GM21528 (cell line): ENCODE results near the gene IMMP2L.

ENCODE experiments used
- ATAC-seq: cut with Tn5 transposase; IDR thresholded peaks from one replicate; pipeline ENCODE4 v1.9.1; 2021; ENCODE audit warnings: mild to moderate bottlenecking, moderate library complexity; ENCODE audit not compliant: unreplicated experiment, low FRiP score

Gene IMMP2L

DNA sequence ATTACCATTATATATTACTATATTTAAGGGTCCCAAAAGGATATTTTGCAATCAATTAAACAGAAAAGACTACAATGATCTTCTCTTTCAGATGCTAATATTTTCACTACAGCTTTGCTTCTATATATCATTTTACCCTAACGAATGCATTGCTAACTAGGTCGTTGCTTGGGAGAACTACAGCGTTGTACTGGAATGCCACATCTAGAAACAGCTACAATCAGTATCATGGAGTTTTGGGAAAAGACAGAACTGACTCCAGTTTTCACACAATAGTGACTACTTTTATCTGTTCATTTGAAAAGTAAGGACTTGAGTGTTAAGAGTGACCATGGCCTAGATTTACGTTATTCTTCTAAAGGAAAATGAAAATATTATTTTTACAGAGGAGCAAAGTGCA lies 432.9 kb downstream of the IMMP2L start:
- ATAC-seq: no peak

DNA sequence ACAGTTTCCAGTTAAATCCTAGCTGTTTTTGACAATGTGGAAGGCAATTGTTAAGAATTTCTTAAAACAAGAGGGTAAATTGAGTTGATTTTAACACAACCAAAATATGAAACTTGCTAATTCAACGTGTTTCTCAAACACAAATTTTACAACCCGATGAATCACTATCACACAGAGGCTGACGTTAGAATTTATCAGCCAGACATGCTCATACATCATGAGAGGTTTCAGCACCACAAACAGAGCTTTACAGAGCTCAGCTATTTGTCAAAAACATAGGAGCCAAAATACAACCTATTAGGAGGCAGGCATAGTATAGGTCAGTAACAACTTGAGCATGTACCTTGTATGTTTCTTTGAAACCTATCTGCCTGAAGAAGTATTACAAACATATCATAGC lies 435.3 kb downstream of the IMMP2L start:
- no peak for ATAC-seq

DNA sequence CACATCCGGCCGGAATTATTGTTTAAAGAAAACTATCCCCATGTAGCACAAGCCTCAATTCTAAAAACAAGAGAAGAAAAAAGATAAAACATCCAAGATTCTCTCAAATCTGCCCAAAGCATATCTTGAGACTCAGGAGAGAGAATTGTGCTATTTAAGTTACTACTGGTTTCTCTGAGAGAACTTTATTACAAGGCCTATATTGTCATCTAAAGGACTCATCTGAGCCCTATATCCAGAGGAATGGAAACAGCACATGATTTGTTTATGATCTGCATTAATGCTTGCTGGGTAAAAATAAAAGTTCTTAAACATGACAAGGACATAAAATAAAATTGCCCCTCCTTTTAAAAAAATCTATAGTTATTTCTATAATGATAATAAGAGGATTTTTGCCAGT lies 446.3 kb downstream of the IMMP2L start:
- ATAC-seq: no peak

DNA sequence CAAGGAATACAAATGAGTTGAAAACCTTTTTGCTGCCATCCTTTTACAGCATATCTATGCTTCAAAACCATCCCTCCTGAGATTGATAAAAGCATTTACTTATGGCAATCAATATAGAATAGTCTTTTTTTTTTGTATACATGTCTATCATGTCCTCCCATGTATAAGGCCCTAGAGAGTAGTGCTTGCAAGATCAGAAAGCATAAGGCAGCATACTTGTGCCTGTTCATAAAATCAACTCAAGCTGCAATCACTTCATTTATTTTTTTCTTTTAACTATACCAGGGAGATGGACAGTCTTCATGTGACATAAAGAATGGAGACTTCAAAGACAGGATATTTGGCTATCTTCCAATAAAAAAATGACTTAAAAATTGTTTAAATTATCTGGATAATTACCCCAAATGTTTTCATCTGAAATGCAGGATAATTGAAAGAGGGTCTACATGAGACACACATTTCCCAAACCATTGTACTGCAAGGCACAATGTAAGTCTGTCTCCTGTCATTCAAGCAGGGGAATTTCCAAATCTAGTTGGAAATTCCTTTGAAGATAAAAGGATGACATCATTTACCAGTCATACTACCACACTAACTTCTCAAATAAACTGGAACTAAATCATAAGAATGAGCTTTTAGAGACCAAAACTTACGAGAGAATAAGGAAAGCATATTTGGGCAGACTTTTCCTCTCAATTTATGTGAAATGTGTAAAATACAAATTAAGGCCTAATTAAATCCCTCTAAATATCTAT lies 448.9 kb downstream of the IMMP2L start:
- ATAC-seq: no peak

GRCh38 chr7:111112439-111112838 lies 449.9 kb downstream of the IMMP2L start:
- no peak for ATAC-seq

- no peak for ATAC-seq
Measured at GRCh38 chr7:111108496-111108895, 453.8 kb downstream of the IMMP2L start.

- ATAC-seq: no peak
Measured at GRCh38 chr7:111108000-111108399, 454.3 kb downstream of the IMMP2L start.

GRCh38 chr7:111107579-111107978 lies 454.7 kb downstream of the IMMP2L start:
- no peak for ATAC-seq

DNA sequence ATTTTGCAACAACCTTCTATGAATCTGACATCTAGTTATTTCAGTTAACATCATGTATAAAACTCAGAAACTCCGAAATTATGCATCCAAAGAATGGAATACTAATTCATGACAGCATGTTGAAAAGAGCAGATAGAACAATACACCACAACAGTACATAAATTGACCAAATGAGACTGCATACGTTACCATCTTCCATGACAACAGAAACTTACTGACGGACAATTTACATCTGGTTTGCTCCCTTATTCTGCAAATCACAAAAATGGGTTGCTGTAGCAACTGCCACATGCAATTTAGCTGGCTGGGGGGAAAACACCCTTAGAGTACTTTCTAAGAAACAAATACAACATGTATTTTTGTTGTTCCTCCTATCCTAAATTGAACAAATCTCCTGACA lies 457.0 kb downstream of the IMMP2L start:
- no peak for ATAC-seq

GRCh38 chr7:111104710-111105109 lies 457.6 kb downstream of the IMMP2L start:
- ATAC-seq: no peak

DNA sequence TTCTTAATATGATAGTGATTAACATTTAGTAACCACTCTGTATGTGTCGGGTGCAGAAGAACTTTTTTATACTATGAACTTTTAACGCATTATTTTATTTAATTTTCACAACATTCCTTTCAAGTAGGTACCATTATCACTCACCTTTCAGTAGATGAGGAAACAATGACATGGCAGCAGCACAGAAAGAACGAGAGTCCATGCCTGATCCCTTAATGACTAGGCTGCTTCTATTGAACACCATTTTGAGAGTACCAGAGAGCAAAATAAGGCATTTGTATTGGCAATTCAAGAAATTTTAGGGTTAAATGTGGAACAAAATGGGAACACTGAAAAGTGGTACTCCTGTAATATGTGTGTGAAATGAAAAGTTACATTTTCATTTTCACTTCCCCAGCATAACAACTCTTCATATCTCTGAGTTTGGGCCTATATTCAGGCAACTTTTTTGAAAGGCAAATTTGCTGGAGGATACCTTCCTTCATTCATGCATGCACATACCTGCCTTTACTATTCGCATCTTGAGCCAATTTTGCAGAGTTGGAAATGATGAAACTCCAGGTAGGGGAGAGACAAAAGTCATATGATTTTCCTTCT lies 458.5 kb downstream of the IMMP2L start:
- peak; percentile 80 for ATAC-seq

DNA sequence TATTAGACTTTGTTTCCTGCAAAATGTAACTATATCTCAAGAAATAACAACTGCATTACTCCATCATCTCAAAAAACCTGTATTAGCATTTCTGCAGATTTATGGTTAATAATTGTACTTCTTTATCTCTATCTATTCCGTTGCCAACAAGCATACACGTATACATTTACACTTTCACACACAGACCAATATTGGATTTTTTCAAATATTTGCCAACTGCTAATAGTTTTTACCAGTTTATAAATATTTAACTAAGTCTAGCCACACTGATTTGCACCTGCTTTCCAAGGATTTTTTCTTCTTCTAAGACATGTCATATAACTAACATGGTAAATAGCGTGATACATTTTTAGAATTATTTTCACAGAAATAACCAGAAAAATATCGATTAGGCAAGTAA lies 459.2 kb downstream of the IMMP2L start:
- no peak for ATAC-seq

DNA sequence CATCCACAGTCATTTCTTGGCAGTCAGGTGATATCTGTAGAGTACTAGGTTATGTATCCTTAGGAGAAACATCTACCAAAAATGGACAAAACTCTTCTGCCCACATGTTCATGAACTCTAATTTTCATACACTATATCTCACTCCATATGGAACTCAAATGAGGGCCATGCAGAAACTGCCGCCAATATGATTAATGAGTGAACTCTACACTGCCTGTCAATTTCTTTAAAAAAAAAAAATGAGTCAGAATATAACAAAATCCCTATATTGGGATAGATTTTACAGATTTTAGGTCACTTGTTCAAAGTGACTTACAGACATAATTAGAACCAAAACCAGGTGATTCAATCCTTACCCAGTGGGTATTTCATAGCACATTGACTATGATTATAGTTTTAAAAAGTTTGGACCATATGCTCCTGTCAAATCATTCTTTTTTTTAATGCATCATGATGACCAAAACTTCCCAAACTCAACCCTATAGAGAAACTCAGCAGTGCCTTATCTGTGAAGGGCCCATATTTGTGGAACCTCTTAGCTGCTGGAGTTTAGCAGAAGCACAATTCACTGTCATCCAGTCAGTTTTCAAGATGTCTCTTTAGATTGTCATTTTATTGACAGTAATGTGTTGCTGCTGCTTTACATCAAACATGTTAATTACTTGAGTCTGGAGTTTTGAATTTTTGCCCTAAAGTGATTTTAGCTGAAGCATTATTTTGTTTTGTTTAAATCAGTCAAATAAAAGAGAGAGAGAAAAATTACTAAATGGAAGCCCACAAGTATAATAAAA lies 460.2 kb downstream of the IMMP2L start:
- ATAC-seq: no peak

GRCh38 chr7:111098926-111099250 lies 463.4 kb downstream of the IMMP2L start:
- ATAC-seq: no peak

GRCh38 chr7:111098011-111098925 lies 464.0 kb downstream of the IMMP2L start:
- peak; percentile 81 for ATAC-seq

DNA sequence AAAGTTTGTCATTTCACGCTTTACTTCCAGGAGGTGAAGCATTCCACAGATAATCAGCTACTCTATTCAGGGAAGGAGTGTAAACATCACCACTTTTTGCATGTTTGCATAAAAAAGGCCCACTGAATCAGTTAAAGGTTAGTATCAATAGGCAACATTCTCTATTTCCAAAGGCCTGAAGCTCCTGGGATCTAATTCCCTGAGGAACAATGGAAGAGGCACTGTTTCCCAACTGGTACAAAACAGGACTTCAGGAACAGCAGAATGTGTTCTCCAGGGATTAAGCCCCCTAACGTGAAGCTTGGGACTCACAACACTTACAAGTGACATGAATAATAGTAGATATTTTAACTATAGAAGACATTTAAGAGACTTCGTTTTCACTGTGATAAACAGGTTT lies 465.3 kb downstream of the IMMP2L start:
- no peak for ATAC-seq

DNA sequence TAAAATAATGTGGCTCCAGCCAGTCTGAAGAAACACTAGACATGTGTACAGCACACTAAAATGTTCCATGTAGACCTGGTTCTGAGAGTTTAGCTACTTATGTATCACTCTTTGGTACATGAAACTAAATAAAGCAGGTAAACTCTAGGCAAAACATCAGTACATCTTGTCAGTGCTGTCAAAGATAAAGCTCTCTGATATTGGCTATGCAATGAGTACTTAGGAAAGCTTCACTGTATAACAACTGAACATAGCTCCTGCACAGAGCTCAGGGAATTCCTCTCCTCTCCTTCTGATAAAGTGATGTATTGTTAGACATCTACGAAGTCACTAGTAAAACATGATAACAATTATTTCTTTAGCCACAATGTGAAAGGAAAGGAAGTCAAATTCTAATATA lies 467.9 kb downstream of the IMMP2L start:
- no peak for ATAC-seq

GRCh38 chr7:111093496-111093895 lies 468.8 kb downstream of the IMMP2L start:
- no peak for ATAC-seq

- peak; percentile 53 for ATAC-seq
Measured at GRCh38 chr7:111092406-111093236, 469.7 kb downstream of the IMMP2L start.
